HAP-1 (cell line): Measurements from ENCODE around the gene SCRN2.
A peak's percentile ranks its signal among the peaks of the same experiment; 100 is the strongest.

Experiments
- DNase-seq, 2 experiments: peaks; one replicate each; pipeline ENCODE4 v3.0.0-alpha.2; 2016 to 2020; ENCODE audit warnings: low spot score in 2 of 2
- H3K27me3 ChIP-seq: fragments of 250-450 bp; sonication (Bioruptor Pico); 2 replicates; pipeline ENCODE4 v1.5.1; 2020; ENCODE audit warnings: low read depth, mild to moderate bottlenecking, moderate library complexity
- H3K36me3 ChIP-seq: fragments of 250-450 bp; sonication (Bioruptor Pico); replicated peaks from 2 replicates; pipeline ENCODE4 v1.5.1; 2020; ENCODE audit warnings: mild to moderate bottlenecking
- H3K4me1 ChIP-seq: fragments of 250-450 bp; sonication (Bioruptor Pico); 2 replicates; pipeline ENCODE4 v1.5.1; 2020; ENCODE audit warnings: mild to moderate bottlenecking
- H3K4me3 ChIP-seq: fragments of 250-450 bp; sonication (Bioruptor Pico); 2 replicates; pipeline ENCODE4 v1.5.1; 2020; ENCODE audit warnings: mild to moderate bottlenecking, moderate library complexity
- H3K9me3 ChIP-seq: fragments of 250-450 bp; sonication (Bioruptor Pico); 2 replicates; pipeline ENCODE4 v1.5.1; 2020; ENCODE audit warnings: mild to moderate bottlenecking, moderate library complexity
- in situ Hi-C: fragments of 300-500 bp; cut with MboI; formaldehyde crosslinking; loops from 3 replicates; pipeline ENCODE4 v1.14.3; 2020; ENCODE audit warnings: low sequenced_read_pairs, inconsistent platforms, mixed read lengths

SCRN2 gene

GRCh38 chr17:47840742-47841487 is at the start of gene SCRN2:
Gene SCRN2 (minus strand): TSS chr17:47841273. CDS start chr17:47840843, 430 bp downstream.
- Histone ChIP-seq H3K36me3 (no peaks in the 10 kb centered on the region), H3K4me3 (peak within 1 kb of the TSS; percentile 56), H3K9me3 (no peaks in the 10 kb centered on the region), H3K4me1 (peaks cover 8% of the 10 kb centered on the region), H3K27me3 (peaks cover 16% of the 10 kb centered on the region)
- peak; percentile 83 to 95 for DNase-seq
- in situ Hi-C loops: loop anchor here (5.0 kb wide), 2 partner anchors 51 to 176 kb away; no protein-coding TSS in a partner anchor

- no peak overlapping the region for H3K4me3 ChIP-seq
- peak; percentile 65 to 93 for DNase-seq
- in situ Hi-C loops: loop anchor here (5.0 to 10.0 kb wide), 2 partner anchors 48 to 115 kb away; partner anchors contain the start of gene SCRN2
- H3K36me3 ChIP-seq: no peaks in the 10 kb centered on the region
- H3K9me3 ChIP-seq: no peaks in the 10 kb centered on the region
- H3K27me3 ChIP-seq: 0 out of 2 replicates have a peak, but pooled peaks cover 3% of the 10 kb centered on the region
- no peaks in the 10 kb centered on the region for H3K4me1 ChIP-seq
Observed at GRCh38 chr17:47889734-47890529, 48.9 kb upstream of the SCRN2 start.

GRCh38 chr17:47888293-47888692 is 47.2 kb upstream of the SCRN2 start:
- no peak for DNase-seq
- H3K4me3 ChIP-seq: no peak overlapping the region
- H3K4me1 ChIP-seq: no peaks in the 10 kb centered on the region
- H3K36me3 ChIP-seq: no peaks in the 10 kb centered on the region
- H3K9me3 ChIP-seq: no peaks in the 10 kb centered on the region
- peaks cover 5% of the 10 kb centered on the region; the same call in 1 of the 2 replicates for H3K27me3 ChIP-seq
- in situ Hi-C loops: no loop called here

GRCh38 chr17:47884905-47885730 is 44.0 kb upstream of the SCRN2 start:
- no peak overlapping the region for H3K4me3 ChIP-seq
- H3K9me3 ChIP-seq: no peaks in the 10 kb centered on the region
- peaks cover 21% of the 10 kb centered on the region for H3K27me3 ChIP-seq
- in situ Hi-C loops: no loop called here
- H3K36me3 ChIP-seq: no peaks in the 10 kb centered on the region
- no peak for DNase-seq
- H3K4me1 ChIP-seq: no peaks in the 10 kb centered on the region

- H3K36me3 ChIP-seq: no peaks in the 10 kb centered on the region
- H3K4me1 ChIP-seq: no peaks in the 10 kb centered on the region
- no peaks in the 10 kb centered on the region for H3K9me3 ChIP-seq
- in situ Hi-C loops: no loop called here
- DNase-seq: no peak
- no peak overlapping the region for H3K4me3 ChIP-seq
- peaks cover 27% of the 10 kb centered on the region for H3K27me3 ChIP-seq
Observed at GRCh38 chr17:47884427-47884740, 43.3 kb upstream of the SCRN2 start.

- no peaks in the 10 kb centered on the region for H3K4me1 ChIP-seq
- no peak overlapping the region for H3K4me3 ChIP-seq
- DNase-seq: no peak
- in situ Hi-C loops: no loop called here
- H3K9me3 ChIP-seq: no peaks in the 10 kb centered on the region
- H3K36me3 ChIP-seq: no peaks in the 10 kb centered on the region
- peaks cover 31% of the 10 kb centered on the region for H3K27me3 ChIP-seq
Observed at GRCh38 chr17:47883589-47884426, 42.7 kb upstream of the SCRN2 start.

- H3K27me3 ChIP-seq: peaks cover 39% of the 10 kb centered on the region
- H3K4me1 ChIP-seq: no peaks in the 10 kb centered on the region
Observed at GRCh38 chr17:47882695-47883588, 41.9 kb upstream of the SCRN2 start.

GRCh38 chr17:47882247-47882646 is 41.2 kb upstream of the SCRN2 start:
- in situ Hi-C loops: no loop called here
- Histone ChIP-seq H3K4me1 (no peaks in the 10 kb centered on the region), H3K4me3 (no peak overlapping the region), H3K36me3 (no peaks in the 10 kb centered on the region), H3K9me3 (no peaks in the 10 kb centered on the region), H3K27me3 (peaks cover 46% of the 10 kb centered on the region)
- no peak for DNase-seq

More at GRCh38 chr17:47882695-47883588, 41.9 kb upstream of the SCRN2 start:
- H3K36me3 ChIP-seq: no peaks in the 10 kb centered on the region
- no peak for DNase-seq
- H3K4me3 ChIP-seq: no peak overlapping the region
- in situ Hi-C loops: no loop called here
- H3K9me3 ChIP-seq: no peaks in the 10 kb centered on the region

- no peak for DNase-seq
- peaks cover 54% of the 10 kb centered on the region for H3K27me3 ChIP-seq
- no peak overlapping the region for H3K4me3 ChIP-seq
- H3K9me3 ChIP-seq: no peaks in the 10 kb centered on the region
- in situ Hi-C loops: no loop called here
- no peaks in the 10 kb centered on the region for H3K36me3 ChIP-seq
- H3K4me1 ChIP-seq: no peaks in the 10 kb centered on the region
Observed at GRCh38 chr17:47879776-47880454, 38.8 kb upstream of the SCRN2 start.

GRCh38 chr17:47879028-47879585 is 38.0 kb upstream of the SCRN2 start:
- Histone ChIP-seq H3K4me3 (no peak overlapping the region), H3K4me1 (no peaks in the 10 kb centered on the region), H3K36me3 (no peaks in the 10 kb centered on the region), H3K9me3 (no peaks in the 10 kb centered on the region), H3K27me3 (peaks cover 62% of the 10 kb centered on the region)
- no peak for DNase-seq
- in situ Hi-C loops: no loop called here

GRCh38 chr17:47878203-47879027 is 37.3 kb upstream of the SCRN2 start:
- Histone ChIP-seq H3K4me1 (no peaks in the 10 kb centered on the region), H3K36me3 (no peaks in the 10 kb centered on the region), H3K9me3 (no peaks in the 10 kb centered on the region), H3K4me3 (no peak overlapping the region), H3K27me3 (peaks cover 66% of the 10 kb centered on the region)
- no peak for DNase-seq
- in situ Hi-C loops: no loop called here
